ENCODE results near the gene ETFA. TPM values are rescaled to one million over a fixed set of nuclear protein-coding genes. Genes with fewer than 3 reads are reported as not detected.
A peak's percentile ranks its signal among the peaks of the same experiment; 100 is the strongest.

Gene ETFA
- total RNA-seq, 1 donor from 2014 or later = 112 TPM

DNA sequence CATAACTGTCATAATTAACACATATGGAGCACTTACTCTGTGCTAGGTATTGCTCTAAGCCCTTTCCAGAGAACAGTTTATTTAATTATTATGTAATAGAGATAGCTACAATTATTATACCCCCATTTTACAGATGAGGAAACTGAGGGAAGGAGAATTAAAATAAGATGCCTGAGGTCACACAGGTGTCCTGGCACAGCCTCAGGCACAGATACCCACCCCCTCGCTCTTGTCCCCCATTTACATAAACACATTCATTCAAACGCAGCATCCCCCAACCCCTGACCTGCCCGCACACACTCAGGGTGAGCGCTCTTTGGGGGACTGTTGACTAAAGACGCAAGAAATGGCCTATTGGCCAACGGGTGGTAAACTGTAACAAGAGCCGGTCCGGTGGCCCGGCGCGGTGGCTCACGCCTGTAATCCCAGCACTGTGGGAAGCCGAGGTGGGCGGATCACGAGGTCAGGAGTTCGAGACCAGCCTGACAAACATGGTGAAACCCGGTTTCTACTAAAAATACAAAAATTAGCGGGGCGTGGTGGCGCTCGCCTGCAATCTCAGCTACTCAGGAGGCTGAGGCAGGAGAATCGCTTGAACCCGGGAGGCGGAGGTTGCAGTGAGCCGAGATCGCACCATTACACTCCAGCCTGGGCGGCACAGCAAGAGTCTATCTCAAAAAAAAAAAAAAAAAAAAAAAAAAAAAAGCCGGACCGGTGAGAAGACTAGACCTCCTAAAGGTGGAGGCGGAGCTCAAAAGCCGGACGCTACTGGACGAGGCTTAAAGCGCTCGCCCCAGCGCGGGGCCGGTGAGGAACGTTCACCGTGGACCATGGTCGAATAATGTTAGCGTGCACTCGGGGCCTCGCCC lies 23.4 kb upstream of the ETFA start:
- peaks cover 42% of the 10 kb centered on the region for H3K4me1 Mint-ChIP-seq

DNA sequence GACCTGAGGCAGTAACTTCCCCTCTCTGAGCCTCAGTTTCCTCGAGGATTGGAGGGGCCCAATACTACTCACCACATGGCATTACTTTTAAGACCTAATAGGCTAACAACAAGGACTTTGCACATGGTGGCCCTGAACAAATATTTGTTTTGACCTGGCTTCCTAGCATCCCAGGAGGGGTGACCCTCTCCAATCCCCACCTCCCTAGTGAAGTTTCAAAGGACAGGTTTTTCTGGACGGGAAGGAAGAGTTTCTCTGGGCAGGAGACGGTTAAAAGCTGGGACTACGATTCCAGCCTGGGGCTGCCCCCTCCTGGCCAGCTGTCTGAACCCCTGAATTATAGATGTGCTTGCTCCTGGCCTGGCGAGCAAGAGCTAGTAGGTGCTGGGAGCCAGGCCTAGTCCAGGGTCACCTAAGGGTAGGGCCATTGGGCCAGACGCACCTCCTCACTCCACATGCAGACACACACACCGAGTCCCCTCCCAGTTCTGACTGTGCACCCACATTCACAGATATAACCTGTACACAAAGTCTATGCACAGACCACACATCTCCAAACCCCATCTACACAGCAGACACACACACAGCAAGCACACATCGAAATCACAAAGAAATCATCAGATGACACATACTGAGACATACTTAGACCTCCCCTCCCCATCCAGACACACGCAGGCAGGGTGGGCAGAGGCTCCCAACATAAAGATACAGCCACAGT lies 22.6 kb upstream of the ETFA start:
- ChIA-PET POLR2A (no interaction called here), CTCF (no interaction called here)
- peaks cover 34% of the 10 kb centered on the region for H3K4me1 Mint-ChIP-seq
- TF ChIP-seq, protein P1, sequence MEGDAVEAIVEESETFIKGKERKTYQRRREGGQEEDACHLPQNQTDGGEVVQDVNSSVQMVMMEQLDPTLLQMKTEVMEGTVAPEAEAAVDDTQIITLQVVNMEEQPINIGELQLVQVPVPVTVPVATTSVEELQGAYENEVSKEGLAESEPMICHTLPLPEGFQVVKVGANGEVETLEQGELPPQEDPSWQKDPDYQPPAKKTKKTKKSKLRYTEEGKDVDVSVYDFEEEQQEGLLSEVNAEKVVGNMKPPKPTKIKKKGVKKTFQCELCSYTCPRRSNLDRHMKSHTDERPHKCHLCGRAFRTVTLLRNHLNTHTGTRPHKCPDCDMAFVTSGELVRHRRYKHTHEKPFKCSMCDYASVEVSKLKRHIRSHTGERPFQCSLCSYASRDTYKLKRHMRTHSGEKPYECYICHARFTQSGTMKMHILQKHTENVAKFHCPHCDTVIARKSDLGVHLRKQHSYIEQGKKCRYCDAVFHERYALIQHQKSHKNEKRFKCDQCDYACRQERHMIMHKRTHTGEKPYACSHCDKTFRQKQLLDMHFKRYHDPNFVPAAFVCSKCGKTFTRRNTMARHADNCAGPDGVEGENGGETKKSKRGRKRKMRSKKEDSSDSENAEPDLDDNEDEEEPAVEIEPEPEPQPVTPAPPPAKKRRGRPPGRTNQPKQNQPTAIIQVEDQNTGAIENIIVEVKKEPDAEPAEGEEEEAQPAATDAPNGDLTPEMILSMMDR (IDR thresholded peaks at IDR 0.05) = no peak
- H3K4me3 Mint-ChIP-seq = no peak overlapping the region
- H3K36me3 Mint-ChIP-seq (ENCODE audit: low read depth) = no peaks in the 10 kb centered on the region
- DNase-seq (no peak), ATAC-seq (ENCODE audit: low read depth) (no peak)
- no peaks in the 10 kb centered on the region for H3K9me3 Mint-ChIP-seq
- intact Hi-C loops (cut with micrococcal nuclease) = loop anchor here (2.0 to 10.0 kb wide), 2 partner anchors 99 to 531 kb away; no protein-coding TSS in a partner anchor
- peaks cover 51% of the 10 kb centered on the region for H3K27me3 Mint-ChIP-seq
- no peak overlapping the region for H3K27ac Mint-ChIP-seq

More for the DNA sequence above, 23.4 kb upstream of the ETFA start:
- H3K4me3 Mint-ChIP-seq = peak overlapping the region; percentile 82
- ATAC-seq (ENCODE audit: low read depth) (no peak), DNase-seq (no peak)
- POLR2A ChIA-PET = interaction anchor here (1.3 to 2.0 kb wide), 3 partner anchors 12 to 240 kb away, joined by 3 to 16 read pairs (median 5); partner anchors contain the start of gene ETFA
- H3K36me3 Mint-ChIP-seq (ENCODE audit: low read depth) = no peaks in the 10 kb centered on the region
- TF ChIP-seq, protein P1 (IDR thresholded peaks at IDR 0.05) = no peak
- H3K27ac Mint-ChIP-seq = peak overlapping the region; percentile 65
- CTCF ChIA-PET = no interaction called here
- H3K27me3 Mint-ChIP-seq = peaks cover 50% of the 10 kb centered on the region
- intact Hi-C loops (cut with micrococcal nuclease) = loop anchor here (1.0 to 10.0 kb wide), 4 partner anchors 9 to 530 kb away; partner anchors contain the start of gene ETFA
- H3K9me3 Mint-ChIP-seq = no peaks in the 10 kb centered on the region

GRCh38 chr15:76333309-76333708 lies 22.0 kb upstream of the ETFA start:
- CTCF ChIA-PET = no interaction called here
- intact Hi-C loops (cut with micrococcal nuclease) = loop anchor here (2.0 to 10.0 kb wide), 2 partner anchors 99 to 531 kb away; no protein-coding TSS in a partner anchor

GRCh38 chr15:76332796-76333195 lies 21.5 kb upstream of the ETFA start:
- ATAC-seq (ENCODE audit: low read depth) (no peak), DNase-seq (no peak)
- CTCF ChIA-PET = no interaction called here
- peaks cover 29% of the 10 kb centered on the region for H3K4me1 Mint-ChIP-seq
- no peaks in the 10 kb centered on the region for H3K36me3 Mint-ChIP-seq (ENCODE audit: low read depth)
- H3K9me3 Mint-ChIP-seq = no peaks in the 10 kb centered on the region
- no peak overlapping the region for H3K27ac Mint-ChIP-seq
- POLR2A ChIA-PET = no interaction called here
- peaks cover 49% of the 10 kb centered on the region for H3K27me3 Mint-ChIP-seq
- H3K4me3 Mint-ChIP-seq = no peak overlapping the region
- intact Hi-C loops (cut with micrococcal nuclease) = loop anchor here (2.0 to 10.0 kb wide), 2 partner anchors 98 to 532 kb away; no protein-coding TSS in a partner anchor
- TF ChIP-seq, protein P1 (IDR thresholded peaks at IDR 0.05) = no peak

More at GRCh38 chr15:76333309-76333708, 22.0 kb upstream of the ETFA start:
- Mint-ChIP-seq H3K4me1 (peaks cover 29% of the 10 kb centered on the region), H3K9me3 (no peaks in the 10 kb centered on the region), H3K27me3 (peaks cover 46% of the 10 kb centered on the region), H3K4me3 (no peak overlapping the region), H3K36me3 (ENCODE audit: low read depth) (no peaks in the 10 kb centered on the region), H3K27ac (no peak overlapping the region)
- ATAC-seq (ENCODE audit: low read depth) (no peak), DNase-seq (no peak)
- TF ChIP-seq, protein P1 (IDR thresholded peaks at IDR 0.05) = no peak
- POLR2A ChIA-PET = no interaction called here
